Measurements from ENCODE around the gene MYOZ3. TPM values are rescaled to one million over a fixed set of nuclear protein-coding genes. Genes with fewer than 3 reads are reported as not detected.
A peak's percentile ranks its signal among the peaks of the same experiment; 100 is the strongest.

Gene MYOZ3
- total and polyA plus RNA-seq, 2 donors: 1.5 to 3.2 TPM

DNA sequence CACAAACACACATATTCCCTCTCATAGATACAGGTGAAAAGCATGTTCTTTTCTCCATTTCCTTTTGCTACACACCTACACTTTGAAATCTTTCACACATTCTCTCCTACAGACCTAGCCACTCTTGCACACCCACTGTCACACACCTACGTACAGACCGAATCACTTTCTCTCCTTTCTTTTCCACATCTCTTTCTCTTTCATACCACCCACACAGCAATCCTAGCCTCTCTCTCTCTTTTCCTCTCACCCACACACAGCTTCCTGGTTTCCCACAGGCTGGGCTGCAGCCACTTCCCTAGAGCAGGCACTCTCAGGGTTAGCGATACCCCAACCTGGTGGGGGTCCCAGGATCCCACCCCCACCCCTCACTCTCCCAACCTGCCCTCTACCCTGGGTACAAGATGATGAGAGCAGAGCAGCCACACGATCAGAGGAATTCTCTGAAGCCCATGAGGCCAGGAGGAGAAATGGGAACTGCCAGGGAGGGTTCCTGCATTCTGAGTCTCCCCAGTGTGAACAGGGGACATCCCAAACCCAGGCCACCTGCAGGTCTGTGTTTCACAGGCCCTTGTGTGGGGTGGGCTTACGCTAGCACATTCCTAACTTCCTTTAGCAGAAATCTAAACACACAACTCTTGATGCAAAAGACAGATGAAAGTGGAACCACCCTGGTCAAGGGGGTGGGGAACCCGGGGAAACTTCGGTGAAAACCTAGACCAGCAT is 37.7 kb upstream of the MYOZ3 start:
- peaks cover 2% of the 10 kb centered on the region for H3K4me1 ChIP-seq (ENCODE audit: insufficient read depth)
- H3K4me3 ChIP-seq (ENCODE audit: low read depth, low read length): no peak overlapping the region
- WGBS: 66% methylated on average over 7 of the region's 7 CpGs

DNA sequence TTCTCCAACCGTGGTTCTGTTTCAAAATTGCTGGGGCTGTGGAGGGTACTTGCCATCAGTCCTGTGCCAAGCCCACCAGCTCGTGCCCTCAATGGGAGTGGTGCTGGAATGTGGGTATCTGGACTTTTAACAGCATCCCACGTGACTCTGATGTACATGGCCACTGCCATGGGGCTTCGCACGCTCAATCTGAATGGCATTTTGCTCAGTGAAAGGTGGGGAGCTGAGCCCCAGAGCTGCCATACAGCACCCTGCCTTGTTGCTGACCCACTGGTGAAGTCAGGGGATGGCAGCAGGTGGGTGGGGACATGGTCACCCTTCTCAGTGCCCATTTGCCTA is 37.2 kb upstream of the MYOZ3 start:
- peaks cover 2% of the 10 kb centered on the region for H3K4me1 ChIP-seq (ENCODE audit: insufficient read depth)
- H3K27ac ChIP-seq (ENCODE audit: low read depth): no peak overlapping the region
- H3K4me3 ChIP-seq (ENCODE audit: low read depth, low read length): no peak overlapping the region
- 79% methylated on average over 5 of the region's 5 CpGs for WGBS
- H3K36me3 ChIP-seq (ENCODE audit: insufficient read depth): no peaks in the 10 kb centered on the region
- DNase-seq (ENCODE audit: extremely low spot score): no peak

More for the DNA sequence above, 37.7 kb upstream of the MYOZ3 start:
- no peak for DNase-seq (ENCODE audit: extremely low spot score)
- Histone ChIP-seq H3K27ac (ENCODE audit: low read depth) (no peak overlapping the region), H3K36me3 (ENCODE audit: insufficient read depth) (no peaks in the 10 kb centered on the region)

DNA sequence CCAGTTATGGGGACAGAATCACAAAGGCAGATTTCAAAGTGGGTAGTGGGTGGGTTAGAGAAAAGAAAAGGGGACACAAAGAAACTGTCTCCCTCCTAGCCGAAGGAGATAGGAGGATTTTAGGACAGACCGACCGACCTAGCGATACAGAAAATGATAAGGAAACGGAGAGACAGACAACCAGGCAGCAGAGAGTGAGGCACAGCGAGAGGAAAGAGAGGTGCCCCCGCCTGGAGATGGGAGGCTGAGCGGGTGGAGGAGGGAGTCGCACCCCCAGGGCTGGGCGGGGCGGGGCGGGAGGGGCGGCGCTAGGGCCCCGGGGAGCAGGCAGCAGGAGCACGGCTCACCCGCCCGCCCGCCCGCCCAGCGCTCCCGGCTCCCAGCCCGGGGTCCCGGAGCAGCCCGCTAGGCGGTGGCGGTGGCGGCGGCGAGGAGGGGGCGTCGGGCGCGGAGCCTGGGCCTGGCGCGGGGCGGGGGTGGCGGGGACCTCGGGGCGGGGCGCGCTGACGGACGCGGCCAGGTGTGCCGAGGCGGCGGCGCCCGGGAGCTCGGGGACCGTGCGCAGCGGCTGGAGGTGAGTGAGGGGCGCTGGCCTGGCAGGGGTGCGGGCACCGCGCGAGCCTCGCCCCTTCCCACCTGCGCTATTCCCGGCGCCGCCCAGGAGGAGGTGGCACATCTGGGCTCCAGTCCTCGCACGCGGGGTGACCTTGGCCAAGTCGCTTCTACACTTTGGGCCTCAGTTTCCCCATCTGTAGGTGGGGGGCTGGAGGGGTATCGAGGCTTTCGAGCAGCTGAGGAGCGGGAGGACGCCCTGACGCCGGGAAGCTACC is 36.5 kb upstream of the MYOZ3 start:
- Histone ChIP-seq H3K4me3 (ENCODE audit: low read depth, low read length) (peak overlapping the region; percentile 80), H3K27ac (ENCODE audit: low read depth) (peak overlapping the region; percentile 44), H3K4me1 (ENCODE audit: insufficient read depth) (peaks cover 2% of the 10 kb centered on the region), H3K36me3 (ENCODE audit: insufficient read depth) (no peaks in the 10 kb centered on the region)
- no peak for DNase-seq (ENCODE audit: extremely low spot score)
- WGBS: 5% methylated on average over 66 of the region's 74 CpGs

DNA sequence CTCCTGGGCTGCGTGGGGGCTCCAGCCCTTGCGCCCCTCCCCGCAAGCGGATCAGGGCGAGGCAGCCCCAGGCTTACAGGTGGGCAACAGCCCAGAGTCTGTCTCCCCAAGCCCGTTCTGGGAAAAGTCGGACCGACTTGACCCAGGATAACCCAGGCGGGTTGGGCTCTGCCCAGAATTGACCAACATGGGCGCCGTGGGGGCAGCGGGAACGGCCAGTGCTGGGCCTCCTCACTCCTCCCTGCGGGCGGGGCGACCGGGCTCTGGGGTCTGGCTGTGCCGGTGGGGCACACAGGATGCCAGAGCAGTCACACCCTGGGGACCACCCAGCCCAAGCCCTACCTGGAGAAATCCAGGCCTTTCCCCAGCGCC is 35.9 kb upstream of the MYOZ3 start:
- Histone ChIP-seq H3K4me1 (ENCODE audit: insufficient read depth) (peaks cover 2% of the 10 kb centered on the region), H3K4me3 (ENCODE audit: low read depth, low read length) (peak overlapping the region; percentile 80), H3K27ac (ENCODE audit: low read depth) (peak overlapping the region; percentile 44), H3K36me3 (ENCODE audit: insufficient read depth) (no peaks in the 10 kb centered on the region)
- no peak for DNase-seq (ENCODE audit: extremely low spot score)
- WGBS: 20% methylated on average over 19 of the region's 19 CpGs

DNA sequence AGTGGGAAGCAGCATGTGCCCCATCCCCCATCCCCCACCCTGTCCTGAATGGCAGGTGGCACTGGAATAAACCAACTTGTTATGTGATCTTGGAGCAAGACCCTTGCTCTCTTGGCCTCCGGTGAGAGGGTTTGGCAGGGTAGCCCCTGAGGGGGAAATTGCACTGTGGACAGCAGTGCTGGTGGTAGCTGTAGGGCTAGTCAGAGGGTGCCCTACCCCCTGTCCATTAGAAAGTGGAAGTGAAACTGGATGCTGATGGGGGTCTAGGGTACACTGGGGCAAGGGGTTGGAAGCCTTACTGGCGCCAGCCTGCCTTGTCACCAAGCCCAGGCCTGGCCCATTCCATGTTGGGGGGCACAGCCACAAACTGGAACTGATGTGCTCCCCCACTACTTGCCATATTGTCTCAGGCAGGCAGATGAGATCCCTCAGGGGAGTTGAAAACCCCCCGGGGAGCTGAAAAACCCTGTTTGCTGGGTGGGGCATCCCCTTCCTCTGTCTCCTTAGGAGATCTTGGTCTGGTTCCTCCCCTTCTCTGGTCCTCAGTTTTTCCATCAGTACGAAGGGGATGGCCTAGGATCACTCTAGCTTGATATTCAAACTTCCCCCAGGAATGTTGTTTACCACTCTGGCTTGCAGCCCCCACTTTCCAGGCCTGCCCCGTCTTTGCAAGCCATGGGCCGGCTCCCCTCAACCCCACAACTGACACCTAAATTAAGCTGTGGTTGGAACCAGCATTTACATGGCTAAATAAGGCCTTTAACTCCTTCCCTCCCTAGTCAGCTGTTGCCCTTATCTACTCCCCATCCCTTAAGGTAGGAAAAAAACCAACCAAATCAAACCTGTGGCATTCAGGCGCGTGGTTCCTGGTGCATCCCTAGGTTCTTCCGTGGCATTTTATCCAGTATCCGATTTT is 35.0 kb upstream of the MYOZ3 start:
- peaks cover 2% of the 10 kb centered on the region for H3K4me1 ChIP-seq (ENCODE audit: insufficient read depth)
- 64% methylated on average over 10 of the region's 10 CpGs for WGBS

DNA sequence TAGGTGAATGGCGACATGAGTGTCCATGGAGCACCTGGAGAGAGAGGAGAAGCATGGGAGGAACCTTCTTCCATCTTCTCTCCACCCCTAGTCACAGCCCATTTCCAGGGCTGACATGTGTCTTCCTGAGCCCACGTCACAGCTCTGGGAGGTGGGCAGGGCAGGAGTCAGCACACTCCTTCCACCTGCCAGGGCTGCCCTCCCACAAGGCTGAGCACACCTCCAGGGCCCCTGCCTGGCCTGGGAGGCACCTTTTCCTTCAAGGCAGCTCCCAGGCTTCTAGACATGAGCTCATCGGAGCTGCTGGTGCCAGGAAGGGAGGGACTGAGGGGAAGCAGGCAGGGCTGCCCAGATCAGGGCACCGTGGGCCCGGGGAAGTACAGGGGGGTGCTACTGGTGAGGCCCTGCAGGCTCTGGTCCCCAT is 34.2 kb upstream of the MYOZ3 start:
- H3K4me1 ChIP-seq (ENCODE audit: insufficient read depth): peaks cover 2% of the 10 kb centered on the region
- WGBS: 58% methylated on average over 5 of the region's 5 CpGs

More for the DNA sequence above, 35.0 kb upstream of the MYOZ3 start:
- no peak for DNase-seq (ENCODE audit: extremely low spot score)
- Histone ChIP-seq H3K27ac (ENCODE audit: low read depth) (peak overlapping the region; percentile 44), H3K36me3 (ENCODE audit: insufficient read depth) (no peaks in the 10 kb centered on the region), H3K4me3 (ENCODE audit: low read depth, low read length) (peak overlapping the region; percentile 80)

DNA sequence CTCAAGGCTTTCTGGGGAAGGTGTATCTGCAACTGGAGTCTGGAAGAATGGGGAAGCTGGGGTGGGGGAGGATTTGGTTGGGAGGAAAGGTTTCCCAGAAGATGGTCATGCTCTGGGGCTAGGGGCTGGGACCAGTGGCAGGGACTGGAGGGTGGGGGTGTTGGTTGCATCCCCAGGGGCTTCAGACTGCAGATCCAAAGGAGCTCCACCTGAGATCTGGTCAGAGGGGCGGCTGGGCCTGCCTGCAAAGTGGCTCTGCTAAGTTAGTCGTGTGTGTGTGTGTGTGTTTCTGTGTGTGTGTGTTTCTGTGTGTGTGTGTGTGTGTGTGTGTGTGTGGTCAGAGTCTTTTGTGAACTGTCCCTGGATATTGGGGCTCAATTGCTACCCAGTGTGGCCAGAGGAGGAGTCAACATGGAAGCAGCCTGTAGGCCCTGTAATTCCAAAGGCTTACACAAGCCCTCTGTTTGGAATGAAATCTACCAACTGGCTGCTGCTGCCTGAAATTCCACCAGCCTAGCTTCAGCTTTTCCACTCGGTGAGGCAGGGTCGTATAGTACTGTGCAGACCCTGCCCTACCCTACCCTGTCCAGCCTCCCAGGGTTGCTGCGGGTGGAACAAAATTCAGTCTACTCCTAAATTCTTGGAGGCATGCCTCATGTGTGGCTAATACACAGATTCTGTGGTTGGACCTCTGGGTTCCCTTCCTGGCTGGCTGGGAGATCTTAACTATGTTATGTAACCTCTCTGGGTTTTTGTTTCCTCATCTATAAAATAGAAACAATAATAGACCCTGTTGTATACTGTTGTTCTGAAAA is 33.1 kb upstream of the MYOZ3 start:
- Histone ChIP-seq H3K36me3 (ENCODE audit: insufficient read depth) (no peaks in the 10 kb centered on the region), H3K4me3 (ENCODE audit: low read depth, low read length) (no peak overlapping the region), H3K4me1 (ENCODE audit: insufficient read depth) (peaks cover 2% of the 10 kb centered on the region), H3K27ac (ENCODE audit: low read depth) (peak overlapping the region; percentile 11)
- no peak for DNase-seq (ENCODE audit: extremely low spot score)
- 52% methylated on average over 5 of the region's 5 CpGs for WGBS

More for the DNA sequence above, 34.2 kb upstream of the MYOZ3 start:
- H3K36me3 ChIP-seq (ENCODE audit: insufficient read depth): no peaks in the 10 kb centered on the region
- H3K27ac ChIP-seq (ENCODE audit: low read depth): peak overlapping the region; percentile 44
- H3K4me3 ChIP-seq (ENCODE audit: low read depth, low read length): no peak overlapping the region
- no peak for DNase-seq (ENCODE audit: extremely low spot score)

DNA sequence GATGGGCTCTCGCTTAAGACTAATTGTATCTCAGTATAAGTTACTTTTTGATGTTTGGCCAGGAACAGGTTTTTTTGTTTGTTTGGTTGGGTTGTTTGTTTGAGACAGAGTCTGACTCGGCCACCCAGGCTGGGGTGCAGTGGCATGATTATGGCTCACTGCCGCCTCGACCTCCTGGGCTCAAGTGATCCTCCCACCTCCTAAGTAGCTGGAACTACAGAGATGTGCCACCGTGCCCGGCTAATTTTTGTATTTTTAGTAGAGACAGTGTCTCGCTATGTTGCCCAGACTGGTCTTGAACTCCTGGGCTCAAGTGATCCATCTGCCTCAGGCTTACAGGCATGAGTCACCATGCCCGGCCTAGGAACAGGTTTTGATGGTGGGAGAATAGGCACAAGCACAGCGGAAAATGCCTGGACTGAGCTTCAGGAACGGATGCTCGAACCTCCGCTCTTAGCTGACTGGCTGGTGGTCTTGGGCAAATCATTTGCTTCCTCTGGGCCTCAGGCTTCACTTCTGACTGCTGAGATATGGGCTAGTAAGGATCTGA is 32.0 kb upstream of the MYOZ3 start:
- 88% methylated on average over 12 of the region's 12 CpGs for WGBS
- no peak overlapping the region for H3K4me3 ChIP-seq (ENCODE audit: low read depth, low read length)

DNA sequence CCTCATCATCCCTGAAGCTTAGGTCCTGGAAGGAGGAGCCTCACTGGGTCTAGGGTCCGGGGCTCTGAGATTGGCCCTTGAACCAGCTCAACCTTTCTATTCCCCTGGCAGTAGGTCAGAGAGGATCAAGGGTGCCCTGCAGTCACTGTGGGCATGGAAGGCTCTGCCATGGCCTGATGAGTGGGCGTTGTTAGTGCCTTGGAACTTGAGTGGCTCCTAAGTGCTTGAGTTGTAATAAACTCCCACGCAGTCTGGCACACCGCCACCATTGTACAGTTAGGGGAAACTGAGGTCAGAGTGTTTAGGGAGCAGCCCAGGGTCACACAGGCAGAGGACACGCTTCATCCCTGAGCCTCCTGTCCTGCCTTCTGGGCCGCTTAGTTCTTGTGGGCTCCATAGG is 31.0 kb upstream of the MYOZ3 start:
- 88% methylated on average over 6 of the region's 6 CpGs for WGBS
- Histone ChIP-seq H3K4me3 (ENCODE audit: low read depth, low read length) (no peak overlapping the region), H3K4me1 (ENCODE audit: insufficient read depth) (peaks cover under 1% of the 10 kb centered on the region), H3K27ac (ENCODE audit: low read depth) (no peak overlapping the region), H3K36me3 (ENCODE audit: insufficient read depth) (no peaks in the 10 kb centered on the region)
- no peak for DNase-seq (ENCODE audit: extremely low spot score)

More for the DNA sequence above, 32.0 kb upstream of the MYOZ3 start:
- Histone ChIP-seq H3K27ac (ENCODE audit: low read depth) (no peak overlapping the region), H3K4me1 (ENCODE audit: insufficient read depth) (peaks cover 2% of the 10 kb centered on the region), H3K36me3 (ENCODE audit: insufficient read depth) (no peaks in the 10 kb centered on the region)
- no peak for DNase-seq (ENCODE audit: extremely low spot score)

DNA sequence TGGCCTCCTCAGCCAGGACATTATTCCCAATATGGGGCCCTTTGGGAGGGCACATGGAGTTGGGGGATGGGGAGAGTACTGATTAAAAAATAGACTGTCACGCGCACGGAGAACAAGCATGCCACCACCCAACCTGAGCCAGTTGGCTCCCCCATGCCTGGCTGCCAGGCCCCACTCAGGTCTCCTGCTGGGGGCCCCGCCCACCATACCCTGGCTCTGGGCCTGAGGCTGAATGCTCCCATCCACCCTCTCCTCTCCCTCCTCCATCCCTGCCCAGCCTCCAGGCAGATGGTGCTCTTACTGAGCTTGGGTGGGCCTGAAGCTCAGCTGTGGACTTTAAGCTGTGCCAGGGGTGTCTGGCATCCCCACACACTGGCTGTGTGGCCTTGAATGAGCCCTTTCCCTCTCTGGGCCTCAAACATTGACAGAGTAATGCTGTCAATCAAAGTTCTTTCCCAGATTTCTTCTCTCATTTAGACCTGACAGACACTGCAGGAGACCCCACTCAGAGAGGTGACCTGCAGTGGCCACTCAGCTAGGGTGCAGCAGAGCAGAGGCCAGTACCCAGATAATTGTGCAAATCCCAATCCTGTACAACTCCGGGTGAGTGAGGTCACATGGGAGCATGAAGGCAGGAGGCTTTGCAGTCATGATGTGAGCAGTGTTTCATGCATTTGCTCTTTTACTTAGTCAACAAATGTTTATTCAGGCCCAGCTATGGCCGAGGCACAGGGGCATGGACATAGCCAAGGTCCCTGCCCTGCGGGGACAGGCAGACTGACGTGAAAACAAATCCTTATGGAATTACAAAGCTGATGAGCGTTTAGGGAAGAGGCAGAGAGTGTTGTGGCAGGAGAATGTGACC is 30.4 kb upstream of the MYOZ3 start:
- H3K4me3 ChIP-seq (ENCODE audit: low read depth, low read length): no peak overlapping the region
- DNase-seq (ENCODE audit: extremely low spot score): no peak
- WGBS: 86% methylated on average over 9 of the region's 9 CpGs
- no peak overlapping the region for H3K27ac ChIP-seq (ENCODE audit: low read depth)
- no peaks in the 10 kb centered on the region for H3K36me3 ChIP-seq (ENCODE audit: insufficient read depth)
- no peaks in the 10 kb centered on the region for H3K4me1 ChIP-seq (ENCODE audit: insufficient read depth)

DNA sequence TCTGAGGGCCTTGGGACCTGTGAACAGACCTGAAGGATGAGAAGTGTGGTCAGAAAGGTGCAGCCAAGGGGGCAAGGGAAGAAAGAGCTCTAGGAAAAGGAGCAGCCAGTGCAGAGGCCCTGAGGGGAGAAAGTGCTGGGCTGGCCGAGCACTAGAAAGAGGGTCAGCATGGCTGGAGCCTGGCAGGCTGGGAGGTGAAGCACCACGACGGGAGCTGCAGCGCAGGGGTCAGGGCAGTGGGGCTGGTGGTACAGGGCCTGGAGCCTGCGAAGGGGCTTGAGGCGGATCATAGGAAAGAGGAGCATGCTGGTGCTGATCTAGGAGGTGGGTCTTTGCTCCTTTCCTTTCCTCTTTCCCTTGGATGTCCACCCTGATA is 29.7 kb upstream of the MYOZ3 start:
- H3K27ac ChIP-seq (ENCODE audit: low read depth): no peak overlapping the region
- DNase-seq (ENCODE audit: extremely low spot score): no peak
- H3K4me1 ChIP-seq (ENCODE audit: insufficient read depth): no peaks in the 10 kb centered on the region
- H3K4me3 ChIP-seq (ENCODE audit: low read depth, low read length): no peak overlapping the region
- H3K36me3 ChIP-seq (ENCODE audit: insufficient read depth): no peaks in the 10 kb centered on the region
- 96% methylated on average over 6 of the region's 6 CpGs for WGBS
